Activated CD8-positive, alpha-beta T cell treated with anti-CD3 and anti-CD28 coated beads for 36 hours (primary cell): ENCODE measurements around the gene GRWD1. TPM values are rescaled to one million over a fixed set of nuclear protein-coding genes. Genes with fewer than 3 reads are reported as not detected.

Experiments
- ATAC-seq: fragments of 200-7000 bp; cut with Tn5 transposase; one replicate; pipeline ENCODE4 v1.10.0; 2021; ENCODE audit warnings: mild to moderate bottlenecking, moderate library complexity
- CTCF ChIA-PET: fragments of 350-600 bp; sonication (Branson Sonifier 250); formaldehyde crosslinking; loops from one replicate; lab custom pipeline; 2021; ENCODE audit warnings: antibody characterized with exemption; lab: Charles Lee
- POLR2A ChIA-PET: fragments of 350-600 bp; sonication (Branson Sonifier 250); formaldehyde crosslinking; loops from one replicate; lab custom pipeline; 2021; ENCODE audit warnings: antibody characterized with exemption; lab: Charles Lee
- DNase-seq: peaks from one replicate; pipeline ENCODE4 v3.0.0-alpha.2; 2020
- H3K27ac Mint-ChIP-seq: one replicate; pipeline ENCODE4 v1.8.0; 2021; ENCODE audit warnings: mild to moderate bottlenecking, mixed read lengths
- H3K27me3 Mint-ChIP-seq: one replicate; pipeline ENCODE4 v1.8.0; 2021; ENCODE audit warnings: mixed read lengths
- H3K36me3 Mint-ChIP-seq: one replicate; pipeline ENCODE4 v1.8.0; 2021; ENCODE audit warnings: low read depth, mixed read lengths
- H3K4me1 Mint-ChIP-seq: one replicate; pipeline ENCODE4 v1.8.0; 2021; ENCODE audit warnings: low read depth, mixed read lengths
- H3K4me3 Mint-ChIP-seq: one replicate; pipeline ENCODE4 v1.8.0; 2021; ENCODE audit warnings: mild to moderate bottlenecking, moderate library complexity, mixed read lengths
- H3K9me3 Mint-ChIP-seq: one replicate; pipeline ENCODE4 v1.8.0; 2021; ENCODE audit warnings: mixed read lengths
- intact Hi-C: fragments of 100-400 bp; cut with micrococcal nuclease; formaldehyde crosslinking; loops from one replicate; pipeline ENCODE4 v1.10.0; 2022
- total RNA-seq, 2 experiments: library from RNA; stranded (reverse); gene quantifications; one replicate each; pipeline ENCODE4 v1.2.3, GENCODE V29; 2021
- TF ChIP-seq, protein P1 (sequence below): fragments of 200-600 bp; IDR thresholded peaks from one replicate; pipeline ENCODE4 v1.8.0; 2022; ENCODE audit warnings: antibody characterized with exemption, mild to moderate bottlenecking

The GRWD1 gene
- total RNA-seq, 2 experiments from 2014 or later = 49.4 to 50.1 TPM

DNA sequence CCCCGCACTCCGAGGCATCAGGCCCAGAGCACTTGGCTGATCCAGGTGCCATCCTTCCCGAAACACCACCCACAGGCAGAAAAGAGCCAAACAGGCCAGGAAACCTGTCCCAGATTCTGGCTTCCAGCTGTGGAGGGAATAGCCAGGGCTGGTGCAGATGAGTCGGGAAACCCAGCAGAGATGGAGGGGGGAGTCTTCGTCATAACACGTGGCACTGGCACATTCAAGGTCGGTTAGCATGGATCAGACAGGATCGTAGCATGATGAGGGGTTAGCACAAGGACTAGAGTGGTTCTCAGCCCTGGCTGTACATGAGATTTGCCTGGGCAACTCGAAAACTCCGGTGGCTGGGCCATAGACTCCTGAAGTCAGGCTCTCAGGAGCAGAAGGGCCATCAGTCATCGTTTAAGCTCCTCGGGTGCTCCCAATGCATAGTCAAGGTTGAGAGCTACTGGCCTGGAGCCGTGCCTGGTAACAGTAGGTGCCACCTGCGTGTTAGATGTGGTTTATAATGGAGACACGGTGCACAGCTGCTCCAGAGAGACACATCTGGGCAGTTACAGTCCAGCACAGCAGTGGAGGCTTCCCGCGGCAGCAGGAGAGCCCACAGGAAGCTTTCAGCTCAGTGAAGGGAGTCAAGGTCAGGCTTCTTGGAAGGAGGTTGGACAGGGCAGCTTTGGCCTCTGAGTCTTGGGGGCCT lies 29.7 kb downstream of the GRWD1 start:
- intact Hi-C loops = no loop called here
- TF ChIP-seq, protein P1, sequence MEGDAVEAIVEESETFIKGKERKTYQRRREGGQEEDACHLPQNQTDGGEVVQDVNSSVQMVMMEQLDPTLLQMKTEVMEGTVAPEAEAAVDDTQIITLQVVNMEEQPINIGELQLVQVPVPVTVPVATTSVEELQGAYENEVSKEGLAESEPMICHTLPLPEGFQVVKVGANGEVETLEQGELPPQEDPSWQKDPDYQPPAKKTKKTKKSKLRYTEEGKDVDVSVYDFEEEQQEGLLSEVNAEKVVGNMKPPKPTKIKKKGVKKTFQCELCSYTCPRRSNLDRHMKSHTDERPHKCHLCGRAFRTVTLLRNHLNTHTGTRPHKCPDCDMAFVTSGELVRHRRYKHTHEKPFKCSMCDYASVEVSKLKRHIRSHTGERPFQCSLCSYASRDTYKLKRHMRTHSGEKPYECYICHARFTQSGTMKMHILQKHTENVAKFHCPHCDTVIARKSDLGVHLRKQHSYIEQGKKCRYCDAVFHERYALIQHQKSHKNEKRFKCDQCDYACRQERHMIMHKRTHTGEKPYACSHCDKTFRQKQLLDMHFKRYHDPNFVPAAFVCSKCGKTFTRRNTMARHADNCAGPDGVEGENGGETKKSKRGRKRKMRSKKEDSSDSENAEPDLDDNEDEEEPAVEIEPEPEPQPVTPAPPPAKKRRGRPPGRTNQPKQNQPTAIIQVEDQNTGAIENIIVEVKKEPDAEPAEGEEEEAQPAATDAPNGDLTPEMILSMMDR = no peak
- CTCF ChIA-PET = interaction anchor here (0.7 to 1.2 kb wide), 2 partner anchors 14 to 15 kb away, joined by 5 to 6 read pairs; no protein-coding TSS in a partner anchor
- H3K4me1 Mint-ChIP-seq = peaks cover 15% of the 10 kb centered on the region
- DNase-seq = no peak
- H3K36me3 Mint-ChIP-seq = peaks cover 8% of the 10 kb centered on the region
- POLR2A ChIA-PET = interaction anchor here (2.2 kb wide), 1 partner anchor 27 kb away, joined by 9 read pairs; no protein-coding TSS in a partner anchor
- H3K9me3 Mint-ChIP-seq = no peaks in the 10 kb centered on the region
- no peak overlapping the region for H3K4me3 Mint-ChIP-seq
- H3K27ac Mint-ChIP-seq = peak overlapping the region; percentile 63
- ATAC-seq = no peak
- no peaks in the 10 kb centered on the region for H3K27me3 Mint-ChIP-seq

DNA sequence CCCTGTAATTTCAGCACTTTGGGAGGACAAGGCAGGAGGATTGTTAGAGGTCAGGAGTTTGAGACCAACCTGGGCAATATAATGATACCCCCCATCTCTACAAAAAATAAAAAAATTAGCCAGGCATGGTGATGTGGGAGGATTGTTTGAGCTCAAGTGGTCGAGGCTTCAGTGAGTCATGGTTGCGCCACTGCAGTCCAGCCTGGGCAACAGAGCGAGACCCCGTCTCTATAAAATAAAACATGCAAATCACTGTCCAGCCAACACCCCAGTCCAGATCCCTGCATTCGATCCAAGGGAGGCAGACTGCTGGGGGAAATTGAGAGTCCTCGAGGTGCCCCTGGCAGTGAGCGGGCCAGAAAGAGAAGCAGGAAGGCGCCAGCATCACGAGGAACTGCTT lies 30.4 kb downstream of the GRWD1 start:
- DNase-seq (no peak), ATAC-seq (no peak)
- POLR2A ChIA-PET = interaction anchor here (2.2 kb wide), 1 partner anchor 27 kb away, joined by 9 read pairs; no protein-coding TSS in a partner anchor
- Mint-ChIP-seq H3K27ac (peak overlapping the region; percentile 63), H3K36me3 (peaks cover 4% of the 10 kb centered on the region), H3K9me3 (no peaks in the 10 kb centered on the region), H3K4me1 (peaks cover 18% of the 10 kb centered on the region), H3K27me3 (no peaks in the 10 kb centered on the region), H3K4me3 (no peak overlapping the region)
- TF ChIP-seq, protein P1 = no peak
- intact Hi-C loops = no loop called here
- CTCF ChIA-PET = interaction anchor here (0.7 to 1.5 kb wide), 2 partner anchors 13 to 14 kb away, joined by 3 to 5 read pairs; no protein-coding TSS in a partner anchor

DNA sequence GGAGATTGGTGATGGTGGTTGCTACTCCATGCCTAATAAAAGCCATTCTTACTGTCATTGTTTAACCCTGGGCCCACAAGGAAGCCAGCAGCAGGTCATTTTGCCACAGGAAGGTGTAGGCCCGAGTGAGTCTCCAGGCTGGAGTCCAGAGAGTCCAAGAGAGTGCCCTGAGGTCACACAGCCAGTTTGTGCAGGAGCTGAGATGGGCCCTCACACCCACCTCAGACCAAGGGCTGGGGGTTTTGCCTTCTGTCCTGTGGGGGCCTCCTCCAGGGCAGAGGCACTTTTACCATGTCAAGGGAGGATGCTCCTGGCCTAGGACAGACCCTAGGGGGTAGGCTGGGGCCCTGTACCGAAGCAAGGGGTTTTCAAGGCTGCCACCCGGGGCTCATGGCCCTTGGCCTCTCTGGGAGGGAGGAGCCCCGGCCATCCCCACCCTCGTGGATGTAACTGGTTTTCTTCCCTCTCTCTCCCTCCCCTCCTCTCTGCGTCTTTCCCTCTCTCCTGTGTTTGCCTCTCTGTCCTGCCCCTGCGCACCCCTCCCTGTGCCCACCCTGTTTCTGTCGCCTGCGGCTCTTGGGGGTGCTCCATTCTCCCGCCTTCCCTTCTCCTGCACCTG lies 31.4 kb downstream of the GRWD1 start:
- no peaks in the 10 kb centered on the region for H3K27me3 Mint-ChIP-seq
- H3K9me3 Mint-ChIP-seq = no peaks in the 10 kb centered on the region

DNA sequence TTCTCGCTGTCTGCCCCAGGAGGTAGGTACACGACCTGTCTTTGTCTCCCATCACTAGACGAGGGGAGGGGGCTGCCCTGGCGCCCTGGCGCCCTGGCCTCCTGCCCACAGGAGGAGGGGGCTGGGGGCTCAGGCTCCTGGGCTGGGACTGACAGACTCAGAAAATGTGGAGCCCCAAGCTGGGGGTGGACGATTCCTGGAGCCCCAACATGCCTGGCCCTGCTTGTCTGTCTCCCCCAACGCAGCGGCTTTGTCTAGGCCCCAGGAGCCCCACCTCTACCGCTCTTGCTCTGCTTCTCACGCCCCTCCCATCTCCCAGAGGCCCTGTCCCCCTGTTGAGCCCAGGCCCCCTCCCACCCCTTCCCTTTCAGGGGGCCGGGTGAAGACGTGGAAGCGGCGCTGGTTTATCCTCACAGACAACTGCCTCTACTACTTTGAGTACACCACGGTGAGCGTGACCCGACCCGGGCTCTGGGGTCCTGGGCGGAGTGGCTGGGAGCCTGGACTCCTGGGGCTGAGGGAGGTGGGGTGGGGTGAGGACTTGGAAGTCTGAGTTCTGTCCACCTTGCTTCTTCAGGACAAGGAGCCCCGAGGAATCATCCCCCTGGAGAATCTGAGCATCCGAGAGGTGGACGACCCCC lies 32.0 kb downstream of the GRWD1 start:
- Mint-ChIP-seq H3K4me3 (no peak overlapping the region), H3K27me3 (no peaks in the 10 kb centered on the region), H3K27ac (no peak overlapping the region), H3K4me1 (peaks cover 23% of the 10 kb centered on the region), H3K36me3 (peaks cover 4% of the 10 kb centered on the region), H3K9me3 (no peaks in the 10 kb centered on the region)
- ChIA-PET POLR2A (no interaction called here), CTCF (interaction anchor here (1.5 kb wide), 1 partner anchor 12 kb away, joined by 3 read pairs; no protein-coding TSS in a partner anchor)
- ATAC-seq (no peak), DNase-seq (no peak)
- TF ChIP-seq, protein P1 = no peak
- intact Hi-C loops = no loop called here

More for the DNA sequence above, 31.4 kb downstream of the GRWD1 start:
- Mint-ChIP-seq H3K4me3 (no peak overlapping the region), H3K4me1 (peaks cover 22% of the 10 kb centered on the region), H3K27ac (peak overlapping the region; percentile 5), H3K36me3 (peaks cover 4% of the 10 kb centered on the region)
- no peak for ATAC-seq
- ChIA-PET POLR2A (no interaction called here), CTCF (interaction anchor here (1.5 kb wide), 1 partner anchor 12 kb away, joined by 3 read pairs; no protein-coding TSS in a partner anchor)
- intact Hi-C loops = no loop called here
- no peak for DNase-seq
- TF ChIP-seq, protein P1 = no peak
